HepG2 (cell line): ENCODE data around the gene WNT5B. TPM values are rescaled to one million over a fixed set of nuclear protein-coding genes. Genes with fewer than 3 reads are reported as not detected.
A peak's percentile ranks its signal among the peaks of the same experiment; 100 is the strongest.

Experiments used
- ARNT2 ChIP-seq: sonication (generic); formaldehyde crosslinking; IDR thresholded peaks from 2 replicates; pipeline ENCODE4 v1.8.0; 2022; ENCODE audit warnings: mild to moderate bottlenecking, low read depth, missing genetic modification reagents, moderate library complexity
- ATF7-NPFF ChIP-seq: sonication (generic); formaldehyde crosslinking; IDR thresholded peaks from 2 replicates; pipeline ENCODE4 v1.8.1; 2023; ENCODE audit warnings: mild to moderate bottlenecking, low read depth, missing genetic modification reagents, moderate library complexity
- BHLHE40 ChIP-seq: IDR thresholded peaks from 2 replicates; pipeline ENCODE4 v1.6.1; 2011; ENCODE audit warnings: low read length, improper control_type of control experiment
- DR1 ChIP-seq: sonication (generic); formaldehyde crosslinking; IDR thresholded peaks from 2 replicates; pipeline ENCODE4 v1.8.0; 2021; ENCODE audit warnings: mild to moderate bottlenecking, missing genetic modification reagents, inconsistent platforms
- FOXC1 ChIP-seq: sonication (generic); formaldehyde crosslinking; IDR thresholded peaks from 2 replicates; pipeline ENCODE4 v1.8.0; 2022; ENCODE audit warnings: mild to moderate bottlenecking, missing genetic modification reagents, borderline replicate concordance
- HNRNPK ChIP-seq: fragments of 200-400 bp; formaldehyde crosslinking; IDR thresholded peaks from 2 replicates; pipeline ENCODE4 v1.6.1; 2018; ENCODE audit warnings: low read length, low read depth, moderate library complexity, mild to moderate bottlenecking; ENCODE audit not compliant: poor library complexity, severe bottlenecking
- HOXA7 ChIP-seq: sonication (generic); formaldehyde crosslinking; IDR thresholded peaks from 2 replicates; pipeline ENCODE4 v1.8.1; 2022; ENCODE audit warnings: mild to moderate bottlenecking, missing genetic modification reagents, moderate library complexity
- JARID2 ChIP-seq: sonication (generic); formaldehyde crosslinking; IDR thresholded peaks from 2 replicates; pipeline ENCODE4 v1.8.1; 2023; ENCODE audit warnings: missing genetic modification reagents, inconsistent platforms; ENCODE audit not compliant: insufficient replicate concordance
- KDM5B ChIP-seq: sonication (generic); formaldehyde crosslinking; IDR thresholded peaks from 2 replicates; pipeline ENCODE4 v1.4.0; 2020; ENCODE audit warnings: missing genetic modification reagents, mild to moderate bottlenecking, borderline replicate concordance
- MAF1 ChIP-seq: sonication (generic); formaldehyde crosslinking; IDR thresholded peaks from 2 replicates; pipeline ENCODE4 v1.5.0; 2020; ENCODE audit warnings: missing genetic modification reagents, borderline replicate concordance
- MAFK ChIP-seq, 2 experiments: IDR thresholded peaks in 1 of 2; conservative IDR thresholded peaks in 1 of 2; 2 replicates each; pipeline ENCODE4 v1.6.1; 2011; ENCODE audit warnings: improper control_type of control experiment in 2 of 2, low read length in 2 of 2
- NBN ChIP-seq: fragments of 450-650 bp; conservative IDR thresholded peaks from 2 replicates; pipeline ENCODE4 v1.6.1; 2017
- NCOA2 ChIP-seq: sonication (generic); formaldehyde crosslinking; IDR thresholded peaks from 2 replicates; pipeline ENCODE4 v1.8.0; 2022; ENCODE audit warnings: inconsistent platforms
- RBM22 ChIP-seq: fragments of 200-400 bp; formaldehyde crosslinking; optimal IDR thresholded peaks from 2 replicates; pipeline ENCODE3; 2017; ENCODE audit warnings: mild to moderate bottlenecking, low read length, moderate library complexity
- RXRA ChIP-seq: sonication (generic); formaldehyde crosslinking; IDR thresholded peaks from 2 replicates; pipeline ENCODE4 v1.5.1; 2020; ENCODE audit warnings: missing genetic modification reagents
- SOX6 ChIP-seq, 2 experiments: fragments of 450-650 bp in 1 of 2; sonication (generic) in 1 of 2; formaldehyde crosslinking in 1 of 2; IDR thresholded peaks; 2 replicates each; pipeline versions ENCODE4 v1.4.0 to v1.6.1; 2017 to 2020; ENCODE audit warnings: antibody characterized with exemption in 1 of 2, mild to moderate bottlenecking in 1 of 2, missing genetic modification reagents in 1 of 2
- TRIM24 ChIP-seq: sonication (generic); formaldehyde crosslinking; IDR thresholded peaks from 2 replicates; pipeline ENCODE4 v1.8.0; 2022; ENCODE audit warnings: mild to moderate bottlenecking, missing genetic modification reagents
- ZBTB8A ChIP-seq: sonication (generic); formaldehyde crosslinking; IDR thresholded peaks from 2 replicates; pipeline ENCODE4 v1.4.0; 2020; ENCODE audit warnings: mild to moderate bottlenecking, low read depth, missing genetic modification reagents, borderline replicate concordance
- ZFP41 ChIP-seq: sonication (generic); formaldehyde crosslinking; IDR thresholded peaks from 2 replicates; pipeline ENCODE4 v1.4.0; 2020; ENCODE audit warnings: mild to moderate bottlenecking, missing genetic modification reagents, borderline replicate concordance
- ZNF124 ChIP-seq: sonication (generic); formaldehyde crosslinking; IDR thresholded peaks from 2 replicates; pipeline ENCODE4 v1.4.0; 2020; ENCODE audit warnings: missing genetic modification reagents
- ZNF674 ChIP-seq: sonication (generic); formaldehyde crosslinking; IDR thresholded peaks from 2 replicates; pipeline ENCODE4 v1.5.0; 2020; ENCODE audit warnings: low read depth, mild to moderate bottlenecking, missing genetic modification reagents
- ZNF772 ChIP-seq: sonication (generic); formaldehyde crosslinking; IDR thresholded peaks from 2 replicates; pipeline ENCODE4 v1.5.0; 2020; ENCODE audit warnings: mild to moderate bottlenecking, missing genetic modification reagents
- ZNF775 ChIP-seq: sonication (generic); formaldehyde crosslinking; IDR thresholded peaks from 2 replicates; pipeline ENCODE4 v1.4.0; 2020; ENCODE audit warnings: missing genetic modification reagents, mild to moderate bottlenecking, moderate library complexity, borderline replicate concordance
- ZNF776 ChIP-seq: sonication (generic); formaldehyde crosslinking; IDR thresholded peaks from 2 replicates; pipeline ENCODE4 v1.4.0; 2020; ENCODE audit warnings: mild to moderate bottlenecking, missing genetic modification reagents
- ZSCAN12 ChIP-seq: sonication (generic); formaldehyde crosslinking; IDR thresholded peaks from 2 replicates; pipeline ENCODE4 v1.9.0; 2021; ENCODE audit warnings: mild to moderate bottlenecking, missing genetic modification reagents
- ZSCAN30 ChIP-seq: sonication (generic); formaldehyde crosslinking; IDR thresholded peaks from 2 replicates; pipeline ENCODE4 v1.5.0; 2020; ENCODE audit warnings: mild to moderate bottlenecking, missing genetic modification reagents
- polyA plus RNA-seq, 8 experiments: library from polyadenylated mRNA; depleted of rRNA in 3 of 8; stranded (reverse) in 7 of 8; unstranded in 1 of 8; fragments of >200 nt; fragmentation: Illumina TruSeq in 4 of 8; extraction: Trizol in 4 of 8; gene quantifications; 2 replicates each; pipeline versions ENCODE4 v1.2.1 to v1.2.3, GENCODE V29; 2011 to 2016; ENCODE audit warnings: low read depth in 4 of 8, missing spikeins in 1 of 8, mixed read lengths in 1 of 8; ENCODE audit not compliant: insufficient read depth in 1 of 8
- total RNA-seq, 5 experiments: library from RNA; depleted of rRNA; stranded (reverse); fragments of >200 nt; fragmentation: Illumina TruSeq; extraction: Trizol; gene quantifications; 2 replicates each; pipeline ENCODE4 v1.2.3, GENCODE V29; 2016; ENCODE audit warnings: low read depth in 1 of 5
- TF ChIP-seq, protein P1 (sequence below): sonication (generic); formaldehyde crosslinking; IDR thresholded peaks from 2 replicates; pipeline ENCODE4 v1.5.0; 2020; ENCODE audit warnings: mild to moderate bottlenecking, missing genetic modification reagents

Gene WNT5B
- total and polyA plus RNA-seq, 2 of the 13 experiments (the other 11 are each of a cell fraction or from before 2014, with no cell fraction given) = 0.04 TPM; not detected in 1

DNA sequence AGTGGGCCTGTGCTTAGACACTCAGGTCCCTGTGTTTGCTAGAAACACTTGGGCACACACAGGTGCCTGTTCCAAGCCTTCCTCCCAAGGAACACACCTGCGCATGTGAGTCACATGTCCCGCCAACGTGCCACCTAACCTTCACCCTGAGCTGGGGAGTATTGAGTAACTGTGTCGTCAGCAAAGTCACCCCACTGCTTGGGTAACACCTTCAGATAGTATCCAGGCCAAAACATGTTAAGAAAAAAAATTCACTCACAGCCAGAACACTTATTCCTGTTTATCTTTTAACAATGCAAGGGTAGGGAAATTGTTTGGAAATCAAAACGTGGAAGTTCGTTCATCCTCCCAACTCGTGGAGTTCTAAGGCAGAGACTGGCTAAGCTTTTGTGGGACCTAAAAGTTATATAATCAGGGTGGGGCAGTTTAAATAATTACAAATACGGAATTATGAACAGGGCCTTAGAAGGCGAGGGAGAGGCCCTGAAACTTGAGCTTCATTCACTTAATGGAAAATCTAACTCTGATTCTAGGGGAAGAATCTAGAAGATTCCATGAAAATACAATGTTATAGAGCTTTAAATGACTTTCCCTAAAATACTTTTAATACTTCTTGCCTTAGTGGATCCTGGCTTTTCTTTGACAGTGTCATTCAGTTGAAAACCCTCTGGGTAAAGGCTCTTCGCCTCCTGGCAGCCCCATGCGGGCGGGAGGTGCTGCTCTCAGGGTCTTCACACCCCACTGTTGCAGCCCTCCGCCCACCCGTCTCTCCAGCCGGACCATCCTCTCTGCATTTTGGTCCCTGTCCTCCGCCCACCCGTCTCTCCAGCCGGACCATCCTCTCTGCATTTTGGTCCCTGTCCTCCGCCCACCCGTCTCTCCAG, 31.5 kb downstream of the WNT5B start (continued):
- TF ChIP-seq ATF7-NPFF (no peak), ARNT2 (CRISPR knock-in tag) (no peak), ZNF674 (no peak), NCOA2 (CRISPR knock-in tag) (peak; percentile 84), MAFK (conservative IDR thresholded peaks at IDR 0.05 in 1 of 2, IDR thresholded peaks at IDR 0.05 in 1 of 2; ENCODE audit: low read length in 2 of 2) (peak in 1 of 2 experiments; percentile 33; a peak in 1 of 4 replicates), ZNF776 (CRISPR knock-in tag) (no peak), KDM5B (CRISPR knock-in tag) (no peak), BHLHE40 (peak; percentile 53; the same call in 1 of the 2 replicates), HNRNPK (no peak), HOXA7 (CRISPR knock-in tag) (no peak), MAF1 (CRISPR knock-in tag) (no peak), ZNF775 (CRISPR knock-in tag) (no peak), ZBTB8A (CRISPR knock-in tag) (no peak), NBN (no peak), ZFP41 (CRISPR knock-in tag) (no peak), ZSCAN30 (no peak), JARID2 (CRISPR knock-in tag) (no peak), ZNF772 (CRISPR knock-in tag) (no peak), ZSCAN12 (CRISPR knock-in tag) (no peak), FOXC1 (CRISPR knock-in tag) (no peak), TRIM24 (0 out of 2 replicates have a peak, but pooled peaks have one; percentile 16), DR1 (CRISPR knock-in tag) (no peak), RXRA (CRISPR knock-in tag) (peak; percentile 86; the same call in 1 of the 2 replicates), ZNF124 (no peak), SOX6 (IDR thresholded peaks at IDR 0.05) (no peak), SOX6 (CRISPR knock-in tag; IDR thresholded peaks at IDR 0.05) (peak; percentile 72), RBM22 (no peak)
- TF ChIP-seq, protein P1, sequence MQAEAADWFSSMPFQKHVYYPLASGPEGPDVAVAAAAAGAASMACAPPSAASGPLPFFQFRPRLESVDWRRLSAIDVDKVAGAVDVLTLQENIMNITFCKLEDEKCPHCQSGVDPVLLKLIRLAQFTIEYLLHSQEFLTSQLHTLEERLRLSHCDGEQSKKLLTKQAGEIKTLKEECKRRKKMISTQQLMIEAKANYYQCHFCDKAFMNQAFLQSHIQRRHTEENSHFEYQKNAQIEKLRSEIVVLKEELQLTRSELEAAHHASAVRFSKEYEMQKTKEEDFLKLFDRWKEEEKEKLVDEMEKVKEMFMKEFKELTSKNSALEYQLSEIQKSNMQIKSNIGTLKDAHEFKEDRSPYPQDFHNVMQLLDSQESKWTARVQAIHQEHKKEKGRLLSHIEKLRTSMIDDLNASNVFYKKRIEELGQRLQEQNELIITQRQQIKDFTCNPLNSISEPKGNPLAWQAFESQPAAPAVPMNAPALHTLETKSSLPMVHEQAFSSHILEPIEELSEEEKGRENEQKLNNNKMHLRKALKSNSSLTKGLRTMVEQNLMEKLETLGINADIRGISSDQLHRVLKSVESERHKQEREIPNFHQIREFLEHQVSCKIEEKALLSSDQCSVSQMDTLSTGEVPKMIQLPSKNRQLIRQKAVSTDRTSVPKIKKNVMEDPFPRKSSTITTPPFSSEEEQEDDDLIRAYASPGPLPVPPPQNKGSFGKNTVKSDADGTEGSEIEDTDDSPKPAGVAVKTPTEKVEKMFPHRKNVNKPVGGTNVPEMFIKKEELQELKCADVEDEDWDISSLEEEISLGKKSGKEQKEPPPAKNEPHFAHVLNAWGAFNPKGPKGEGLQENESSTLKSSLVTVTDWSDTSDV = no peak
